Kidney (tissue), 14 donors: ENCODE data around the gene SYNDIG1. TPM values are rescaled to one million over a fixed set of nuclear protein-coding genes. Genes with fewer than 3 reads are reported as not detected.

ENCODE experiments used
- DNase-seq, 5 donors: peaks; one replicate each; pipeline ENCODE4 v3.0.0-alpha.2; 2013 to 2020
- FAIRE-seq: peaks from 2 replicates; lab custom pipeline; 2012; peaks lifted over from hg19 to GRCh38; lab: Jason Lieb, UNC
- H3K27ac ChIP-seq, 2 donors: one replicate each; pipeline ENCODE4 v1.7.0; 2013; ENCODE audit warnings: low read depth in 2 of 2, low read length in 2 of 2, inconsistent platforms in 1 of 2
- H3K27me3 ChIP-seq: one replicate; pipeline ENCODE4 v1.7.1; 2013; ENCODE audit warnings: low read length, inconsistent platforms; ENCODE audit not compliant: control insufficient read depth, insufficient read depth
- H3K36me3 ChIP-seq, 3 donors: one replicate each; pipeline versions ENCODE4 v1.7.0 to v1.7.1; 2013; ENCODE audit warnings: low read length in 3 of 3, control low read depth in 1 of 3, inconsistent platforms in 1 of 3; ENCODE audit not compliant: insufficient read depth in 3 of 3, control insufficient read depth in 2 of 3
- H3K4me1 ChIP-seq, 3 donors: one replicate each; pipeline versions ENCODE4 v1.7.0 to v1.7.1; 2013; ENCODE audit warnings: low read length in 3 of 3, inconsistent platforms in 1 of 3, low read depth in 1 of 3; ENCODE audit not compliant: control insufficient read depth in 2 of 3, insufficient read depth in 2 of 3
- H3K4me3 ChIP-seq, 3 donors: one replicate each; pipeline versions ENCODE4 v1.7.0 to v1.8.1; 2013; ENCODE audit warnings: low read length in 3 of 3, control low read depth in 1 of 3, inconsistent platforms in 1 of 3
- H3K9ac ChIP-seq, 3 donors: one replicate each; pipeline versions ENCODE4 v1.7.0 to v1.7.1; 2013; ENCODE audit warnings: low read length in 3 of 3, control low read depth in 1 of 3, inconsistent platforms in 1 of 3
- H3K9me3 ChIP-seq, 3 donors: one replicate each; pipeline versions ENCODE4 v1.7.0 to v1.7.1; 2013; ENCODE audit warnings: low read length in 3 of 3, control low read depth in 1 of 3, inconsistent platforms in 1 of 3; ENCODE audit not compliant: control insufficient read depth in 2 of 3, insufficient read depth in 1 of 3
- CTCF ChIP-seq: IDR thresholded peaks from 3 replicates; pipeline ENCODE4 v1.5.1; 2012; ENCODE audit warnings: mild to moderate bottlenecking, moderate library complexity, borderline replicate concordance; ENCODE audit not compliant: insufficient read depth; ENCODE audit errors: extremely low read depth
- intact Hi-C: fragments of 100-400 bp; cut with DNase I; formaldehyde crosslinking; loops from one replicate; pipeline ENCODE4 v1.11.1; 2022
- polyA plus RNA-seq: library from polyadenylated mRNA; stranded (reverse); fragments of 350-450 nt; fragmentation: Illumina TruSeq; extraction: RNeasy Lipid Tissue Mini Kit (QIAGEN cat#74804); gene quantifications from one replicate; pipeline ENCODE4 v1.2.3, GENCODE V29; 2014; ENCODE audit warnings: low read depth, low replicate concordance; ENCODE audit not compliant: insufficient read depth
- total RNA-seq: library from RNA; stranded (reverse); fragmentation: NEBNext Ultra II Directional; extraction: Animal tissue kit (Norgen Biotek cat#: 25700); gene quantifications from one replicate; pipeline ENCODE4 v1.2.1, GENCODE V29; 2021
- donor health status: control.
- donor health status: control.
- donor health status: control.
- donor health status: control.
- donor health status: control.
- donor health status: DM: yes; HTN: yes; CAD: no.
- donor health status: Normal renal cell carcinoma (clear cell type).

The SYNDIG1 gene
- total and polyA plus RNA-seq, 2 donors from 2014 or later = 5.4 to 8.2 TPM

- intact Hi-C loops = no loop called here
- DNase-seq = no peak
Observed at GRCh38 chr20:24504331-24505285, 35.2 kb downstream of the SYNDIG1 start.

DNA sequence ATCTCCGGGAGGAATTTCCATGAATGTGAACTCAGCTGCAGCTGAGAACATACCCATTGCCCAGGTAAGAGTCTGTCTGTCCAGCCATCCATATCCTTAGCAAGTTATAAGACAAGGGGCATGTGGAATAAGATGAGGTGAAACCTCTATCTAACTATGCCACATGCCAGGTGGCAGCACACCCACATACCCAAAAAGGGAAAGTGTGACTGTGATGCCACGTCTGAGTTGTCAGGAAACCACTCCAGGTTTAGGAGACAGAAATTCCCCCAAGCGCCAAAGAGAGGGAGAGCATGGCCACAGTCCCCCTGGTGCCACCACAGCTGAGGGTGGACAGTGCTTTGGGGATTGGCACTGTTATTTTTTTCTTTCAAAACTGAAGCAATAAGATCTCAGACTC lies 36.7 kb downstream of the SYNDIG1 start:
- no peak for TF ChIP-seq CTCF
- Histone ChIP-seq H3K9ac (no peak overlapping the region), H3K27ac (no peak overlapping the region), H3K4me1 (no peaks in the 10 kb centered on the region), H3K9me3 (no peaks in the 10 kb centered on the region), H3K36me3 (no peaks in the 10 kb centered on the region), H3K27me3 (no peaks in the 10 kb centered on the region), H3K4me3 (no peak overlapping the region)
- no peak for FAIRE-seq
- no peak for DNase-seq
- intact Hi-C loops = no loop called here

More at GRCh38 chr20:24504331-24505285, 35.2 kb downstream of the SYNDIG1 start:
- no peaks in the 10 kb centered on the region for H3K36me3 ChIP-seq
- H3K4me3 ChIP-seq = no peak overlapping the region
- TF ChIP-seq CTCF = no peak
- H3K27me3 ChIP-seq = no peaks in the 10 kb centered on the region
- no peaks in the 10 kb centered on the region for H3K4me1 ChIP-seq
- H3K9me3 ChIP-seq = no peaks in the 10 kb centered on the region
- no peak overlapping the region for H3K27ac ChIP-seq
- no peak overlapping the region for H3K9ac ChIP-seq
- FAIRE-seq = no peak

DNA sequence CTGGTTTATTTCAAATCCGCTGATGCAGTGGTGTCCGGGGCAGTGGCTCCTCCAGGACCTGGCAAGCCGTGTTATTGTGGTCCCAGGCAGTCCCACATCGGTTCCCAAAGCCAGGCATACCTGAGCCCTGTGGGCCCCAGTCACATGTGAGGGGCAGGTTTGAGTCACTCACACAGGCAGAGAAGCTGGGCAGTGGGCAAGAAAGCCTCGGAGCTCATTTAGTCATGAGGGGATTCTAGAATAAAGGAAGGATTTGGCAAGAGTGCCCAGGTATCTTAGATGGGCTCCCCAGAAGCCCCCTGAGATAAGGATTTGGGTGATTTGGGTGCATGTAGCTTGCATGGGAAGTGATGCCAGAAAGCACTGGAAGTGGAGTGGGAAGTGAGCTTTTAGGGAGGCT lies 37.3 kb downstream of the SYNDIG1 start:
- Histone ChIP-seq H3K36me3 (no peaks in the 10 kb centered on the region), H3K9me3 (no peaks in the 10 kb centered on the region), H3K4me1 (no peaks in the 10 kb centered on the region), H3K27me3 (no peaks in the 10 kb centered on the region), H3K4me3 (no peak overlapping the region), H3K9ac (no peak overlapping the region), H3K27ac (no peak overlapping the region)
- FAIRE-seq = no peak
- DNase-seq = no peak
- intact Hi-C loops = no loop called here
- no peak for TF ChIP-seq CTCF
